ENCODE data around the gene LCAT.

DNA sequence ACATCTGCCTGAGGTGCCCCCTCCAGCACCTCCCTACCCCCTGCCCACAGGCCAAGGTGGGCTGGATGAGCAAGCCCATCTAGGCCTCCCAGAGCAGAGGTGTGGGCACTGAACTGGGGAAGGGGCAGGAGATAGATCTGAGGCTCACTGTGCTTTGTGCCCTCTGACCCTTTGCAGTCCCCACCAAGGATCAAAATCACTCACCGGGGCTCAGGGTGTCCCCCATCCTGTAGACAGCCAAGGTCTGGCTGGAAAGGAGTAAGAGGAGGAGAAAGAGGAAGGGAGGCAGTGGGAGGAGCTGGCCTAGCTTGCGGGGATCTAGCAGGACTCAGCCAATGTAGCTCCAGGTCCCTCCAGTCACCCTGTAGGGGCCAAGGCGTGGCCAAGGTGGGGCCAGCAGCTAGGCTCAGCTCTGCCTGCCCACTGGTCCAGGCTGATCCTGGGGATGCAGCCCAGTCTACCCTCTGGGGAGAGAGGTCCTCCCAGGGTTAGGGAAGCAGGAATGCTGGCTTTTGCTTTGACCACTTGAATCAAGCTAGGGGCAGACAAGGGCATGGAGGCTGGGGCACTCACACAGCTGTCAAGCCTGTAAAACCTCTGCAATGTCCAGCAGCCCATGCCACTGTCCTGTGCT, 22.7 kb upstream of the LCAT start:
- TF ChIP-seq, protein P1, sequence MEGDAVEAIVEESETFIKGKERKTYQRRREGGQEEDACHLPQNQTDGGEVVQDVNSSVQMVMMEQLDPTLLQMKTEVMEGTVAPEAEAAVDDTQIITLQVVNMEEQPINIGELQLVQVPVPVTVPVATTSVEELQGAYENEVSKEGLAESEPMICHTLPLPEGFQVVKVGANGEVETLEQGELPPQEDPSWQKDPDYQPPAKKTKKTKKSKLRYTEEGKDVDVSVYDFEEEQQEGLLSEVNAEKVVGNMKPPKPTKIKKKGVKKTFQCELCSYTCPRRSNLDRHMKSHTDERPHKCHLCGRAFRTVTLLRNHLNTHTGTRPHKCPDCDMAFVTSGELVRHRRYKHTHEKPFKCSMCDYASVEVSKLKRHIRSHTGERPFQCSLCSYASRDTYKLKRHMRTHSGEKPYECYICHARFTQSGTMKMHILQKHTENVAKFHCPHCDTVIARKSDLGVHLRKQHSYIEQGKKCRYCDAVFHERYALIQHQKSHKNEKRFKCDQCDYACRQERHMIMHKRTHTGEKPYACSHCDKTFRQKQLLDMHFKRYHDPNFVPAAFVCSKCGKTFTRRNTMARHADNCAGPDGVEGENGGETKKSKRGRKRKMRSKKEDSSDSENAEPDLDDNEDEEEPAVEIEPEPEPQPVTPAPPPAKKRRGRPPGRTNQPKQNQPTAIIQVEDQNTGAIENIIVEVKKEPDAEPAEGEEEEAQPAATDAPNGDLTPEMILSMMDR (IDR thresholded peaks at IDR 0.05) = no peak
- TF ChIP-seq, protein P2, sequence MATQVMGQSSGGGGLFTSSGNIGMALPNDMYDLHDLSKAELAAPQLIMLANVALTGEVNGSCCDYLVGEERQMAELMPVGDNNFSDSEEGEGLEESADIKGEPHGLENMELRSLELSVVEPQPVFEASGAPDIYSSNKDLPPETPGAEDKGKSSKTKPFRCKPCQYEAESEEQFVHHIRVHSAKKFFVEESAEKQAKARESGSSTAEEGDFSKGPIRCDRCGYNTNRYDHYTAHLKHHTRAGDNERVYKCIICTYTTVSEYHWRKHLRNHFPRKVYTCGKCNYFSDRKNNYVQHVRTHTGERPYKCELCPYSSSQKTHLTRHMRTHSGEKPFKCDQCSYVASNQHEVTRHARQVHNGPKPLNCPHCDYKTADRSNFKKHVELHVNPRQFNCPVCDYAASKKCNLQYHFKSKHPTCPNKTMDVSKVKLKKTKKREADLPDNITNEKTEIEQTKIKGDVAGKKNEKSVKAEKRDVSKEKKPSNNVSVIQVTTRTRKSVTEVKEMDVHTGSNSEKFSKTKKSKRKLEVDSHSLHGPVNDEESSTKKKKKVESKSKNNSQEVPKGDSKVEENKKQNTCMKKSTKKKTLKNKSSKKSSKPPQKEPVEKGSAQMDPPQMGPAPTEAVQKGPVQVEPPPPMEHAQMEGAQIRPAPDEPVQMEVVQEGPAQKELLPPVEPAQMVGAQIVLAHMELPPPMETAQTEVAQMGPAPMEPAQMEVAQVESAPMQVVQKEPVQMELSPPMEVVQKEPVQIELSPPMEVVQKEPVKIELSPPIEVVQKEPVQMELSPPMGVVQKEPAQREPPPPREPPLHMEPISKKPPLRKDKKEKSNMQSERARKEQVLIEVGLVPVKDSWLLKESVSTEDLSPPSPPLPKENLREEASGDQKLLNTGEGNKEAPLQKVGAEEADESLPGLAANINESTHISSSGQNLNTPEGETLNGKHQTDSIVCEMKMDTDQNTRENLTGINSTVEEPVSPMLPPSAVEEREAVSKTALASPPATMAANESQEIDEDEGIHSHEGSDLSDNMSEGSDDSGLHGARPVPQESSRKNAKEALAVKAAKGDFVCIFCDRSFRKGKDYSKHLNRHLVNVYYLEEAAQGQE (IDR thresholded peaks at IDR 0.05; ENCODE audit: insufficient read depth in 1 of 2, low read depth in 2 of 2, low read length in 1 of 2) = no peak
